GM18868 (cell line): ENCODE measurements around the gene PLAU.
A peak's percentile ranks its signal among the peaks of the same experiment; 100 is the strongest.
"Not testable (repeated sequence)": the region's sequence is repeated elsewhere in the genome, so short reads cannot be mapped to it uniquely, and the experiment has no call there.

ENCODE experiments used
- ATAC-seq: cut with Tn5 transposase; IDR thresholded peaks from one replicate; pipeline ENCODE4 v1.9.1; 2021; ENCODE audit warnings: mild to moderate bottlenecking, moderate library complexity; ENCODE audit not compliant: unreplicated experiment

The PLAU gene

GRCh38 chr10:73919481-73919880 lies 8.5 kb downstream of the PLAU start:
- not testable (repeated sequence) for ATAC-seq

GRCh38 chr10:73920089-73920488 lies 9.2 kb downstream of the PLAU start:
- peak; percentile 51 for ATAC-seq

GRCh38 chr10:73922007-73922863 lies 11.3 kb downstream of the PLAU start:
- no peak for ATAC-seq

DNA sequence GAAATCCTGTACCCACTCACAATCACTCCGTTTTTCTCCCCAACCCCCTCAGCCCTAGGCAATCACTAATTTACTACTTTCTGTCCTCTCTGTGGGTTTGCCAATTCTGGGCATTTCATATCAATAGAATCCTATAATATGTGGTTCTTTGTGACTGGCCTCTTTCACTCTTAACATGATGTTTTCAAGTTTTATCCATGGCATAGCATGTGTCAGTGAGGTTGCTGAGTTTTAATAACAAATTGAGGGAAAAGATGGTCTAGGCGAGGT lies 11.9 kb downstream of the PLAU start:
- no peak for ATAC-seq

GRCh38 chr10:73923935-73924598 lies 13.1 kb downstream of the PLAU start:
- no peak for ATAC-seq

GRCh38 chr10:73924935-73925334 lies 14.0 kb downstream of the PLAU start:
- ATAC-seq, result no peak

DNA sequence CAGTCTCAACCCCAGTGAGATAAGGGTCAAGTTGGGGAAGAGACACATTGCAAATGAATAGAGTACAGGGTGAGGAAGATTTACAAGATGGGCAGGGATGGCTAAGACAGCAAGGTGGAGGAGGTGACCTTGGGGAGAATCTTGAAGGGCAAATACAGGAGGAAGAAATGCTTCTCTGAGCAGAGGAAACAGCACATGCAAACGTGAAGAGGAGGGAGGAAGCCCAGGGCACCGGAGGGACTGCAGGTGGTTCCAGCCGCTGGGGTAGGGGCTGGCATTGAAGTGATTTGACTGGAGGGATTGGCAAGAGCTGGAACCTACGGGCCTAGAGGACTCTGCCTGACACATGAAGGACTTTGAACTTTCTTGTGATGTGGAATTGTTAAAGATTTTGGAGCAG lies 14.6 kb downstream of the PLAU start:
- ATAC-seq, result no peak

DNA sequence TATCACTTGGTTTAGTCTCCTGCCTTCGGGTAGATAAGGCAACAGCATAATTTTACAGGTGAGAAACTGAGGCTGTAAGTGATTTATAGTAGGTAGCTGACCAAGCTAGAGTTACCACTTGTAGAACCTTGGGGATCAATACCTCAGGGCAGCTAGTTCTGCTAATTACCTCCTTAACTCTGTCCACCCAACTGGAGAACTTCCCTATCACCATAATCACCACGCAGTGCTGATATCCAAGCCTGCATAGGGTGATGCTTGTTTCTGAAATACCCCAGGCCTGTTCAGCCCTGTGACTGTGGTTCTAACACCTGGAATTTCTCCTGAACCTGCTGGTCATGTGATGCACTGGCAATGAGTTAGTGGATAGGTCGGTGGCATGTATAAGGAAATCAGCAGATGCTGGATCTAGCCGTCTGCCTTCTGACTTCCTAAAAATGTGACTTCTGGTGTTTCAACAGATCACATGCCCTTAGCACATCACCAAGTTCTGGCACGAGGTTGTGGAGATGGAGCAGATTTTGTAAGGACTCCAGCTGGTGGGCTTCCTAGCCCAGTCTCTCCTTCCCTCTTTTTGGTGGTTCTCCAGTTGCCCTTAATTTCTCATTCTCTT lies 15.3 kb downstream of the PLAU start:
- ATAC-seq, result no peak

GRCh38 chr10:73930630-73931327 lies 19.8 kb downstream of the PLAU start:
- ATAC-seq, result not testable (repeated sequence)

DNA sequence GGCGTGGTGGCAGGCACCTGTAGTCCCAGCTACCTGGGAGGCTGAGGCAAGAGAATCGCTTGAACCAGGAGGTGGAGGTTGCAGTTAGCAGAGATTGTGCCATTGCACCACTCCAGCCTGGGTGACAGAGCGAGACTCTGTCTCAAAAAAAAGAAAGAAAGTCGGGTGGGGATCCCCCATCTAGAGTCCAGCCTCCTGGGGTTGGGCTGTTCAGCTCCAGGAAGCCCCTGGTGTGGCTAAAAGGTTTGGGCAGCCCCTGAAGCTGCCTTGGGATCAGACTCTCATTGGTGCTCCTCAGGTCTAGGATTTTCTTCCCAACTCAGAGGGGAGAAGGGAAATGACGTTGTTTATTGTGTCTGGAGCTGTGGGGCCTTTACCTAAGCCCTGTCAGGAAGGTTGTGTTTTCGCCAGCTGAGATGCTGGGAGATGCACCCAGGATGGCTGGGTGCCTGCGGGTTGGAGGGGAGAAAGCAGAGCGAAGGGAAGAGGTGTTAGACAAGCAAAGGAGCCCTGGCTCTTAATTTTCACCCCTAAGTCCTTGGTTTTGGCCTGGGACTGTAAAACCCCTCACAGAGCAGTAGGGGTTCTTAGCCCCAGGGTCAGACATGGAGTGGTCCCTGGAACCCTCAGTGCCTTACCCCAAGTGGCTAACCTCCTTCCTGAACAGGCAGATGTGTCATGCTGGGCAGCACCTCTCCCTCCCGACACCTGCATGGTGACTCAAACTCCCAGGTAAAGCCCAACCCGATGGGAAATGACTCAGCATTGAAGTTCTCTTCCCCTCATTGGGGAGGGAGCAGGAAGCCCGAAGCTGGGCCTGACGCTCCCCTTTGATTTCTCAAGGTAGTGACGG lies 21.1 kb downstream of the PLAU start:
- ATAC-seq, result peak; percentile 78

DNA sequence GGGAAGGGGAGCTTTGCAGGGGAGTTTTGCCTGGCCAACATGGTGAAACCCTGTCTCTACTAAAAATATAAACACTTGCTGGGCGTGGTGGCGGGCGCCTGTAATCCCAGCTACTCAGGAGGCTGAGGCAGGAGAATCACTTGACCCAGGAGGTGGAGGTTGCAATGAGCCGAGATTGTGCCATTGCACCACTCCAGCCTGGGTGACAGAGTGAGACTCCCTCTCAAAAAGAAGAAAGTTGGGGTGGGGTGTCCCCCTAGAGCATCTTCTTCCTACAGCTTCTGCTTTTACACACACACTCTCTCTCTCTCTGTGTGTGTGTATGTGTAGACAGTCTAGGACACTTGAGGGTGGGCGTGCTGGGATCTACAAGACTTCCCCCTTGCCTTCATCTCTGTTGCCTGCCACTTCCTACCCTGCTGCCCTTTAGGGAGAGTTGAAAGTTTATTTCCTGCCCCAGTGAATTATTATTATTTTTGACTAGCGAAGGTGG lies 21.7 kb downstream of the PLAU start:
- ATAC-seq, result peak; percentile 27

DNA sequence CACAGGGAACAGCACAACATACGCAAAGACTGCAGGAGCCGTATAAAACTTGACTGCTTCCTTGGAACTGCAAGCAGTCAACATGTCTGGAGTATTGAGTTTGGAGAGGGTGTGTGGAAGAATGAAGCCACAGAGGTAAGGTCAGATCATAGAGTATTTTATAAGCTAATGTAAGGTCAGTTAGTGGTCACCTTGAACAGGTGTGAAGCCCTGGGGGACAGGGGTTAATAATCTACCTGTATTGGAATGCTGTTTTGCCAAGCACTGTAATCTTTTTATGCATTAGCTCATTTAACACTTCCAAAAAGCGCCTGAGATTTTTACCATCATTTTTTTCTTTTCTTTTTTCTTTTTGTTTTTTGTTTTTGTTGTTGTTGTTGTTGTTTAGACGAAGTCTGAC lies 23.1 kb downstream of the PLAU start:
- ATAC-seq, result no peak

GRCh38 chr10:73935895-73936294 lies 25.0 kb downstream of the PLAU start:
- no peak for ATAC-seq

DNA sequence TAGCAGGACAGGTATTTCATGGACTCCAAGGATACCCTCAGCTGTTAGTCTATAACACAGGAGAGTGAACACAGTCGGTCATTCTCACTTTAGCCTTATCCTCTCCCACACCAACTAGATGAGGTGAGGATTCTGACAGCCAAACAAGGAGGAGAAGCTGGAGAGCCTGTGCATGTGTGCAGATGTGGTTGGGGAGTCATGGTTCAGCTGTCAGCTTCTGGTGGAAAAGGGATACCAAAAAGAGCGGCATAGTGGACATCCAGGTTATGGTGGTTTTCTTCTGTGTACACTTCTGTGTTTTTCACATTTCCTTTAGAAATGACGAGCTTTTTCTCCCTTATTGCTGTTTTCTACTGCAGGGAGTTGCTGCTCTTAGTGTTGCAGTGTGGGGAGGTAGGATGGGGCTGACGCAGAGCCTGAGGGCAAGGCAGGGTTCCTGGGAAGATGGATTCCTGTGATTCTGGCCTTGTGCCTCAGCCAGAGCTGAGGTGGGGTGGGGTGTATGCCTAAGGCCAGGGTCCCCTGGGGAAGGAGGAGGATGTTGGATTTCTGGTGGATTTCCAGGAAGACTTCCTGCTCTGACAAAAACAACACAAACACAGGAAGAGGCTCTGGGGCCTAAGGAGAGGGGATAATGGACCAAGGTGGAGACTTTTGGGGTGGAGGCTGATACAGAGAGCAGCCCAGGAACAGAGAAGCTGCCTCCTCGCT lies 26.6 kb downstream of the PLAU start:
- no peak for ATAC-seq

GRCh38 chr10:73940634-73941221 lies 29.8 kb downstream of the PLAU start:
- peak; percentile 79 for ATAC-seq

DNA sequence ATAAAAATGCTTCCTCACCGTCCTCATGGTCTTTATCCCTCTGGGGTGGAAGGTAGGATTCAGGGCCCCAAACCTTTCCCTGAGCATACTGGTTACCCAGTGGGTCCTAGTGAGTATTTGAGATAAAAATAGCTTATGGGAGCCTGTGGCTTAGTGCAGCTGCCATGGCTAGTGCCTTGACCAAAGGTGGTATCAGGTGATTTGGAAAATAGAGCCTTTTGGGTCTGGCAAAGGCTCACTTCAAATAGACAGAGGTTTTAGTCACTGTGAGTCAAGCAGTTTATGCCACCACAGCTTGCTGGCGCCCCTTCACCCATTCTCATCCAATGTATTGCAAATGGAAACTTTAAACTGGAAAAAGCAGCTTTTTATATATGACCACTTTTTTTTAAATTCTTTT lies 30.4 kb downstream of the PLAU start:
- ATAC-seq, result no peak

DNA sequence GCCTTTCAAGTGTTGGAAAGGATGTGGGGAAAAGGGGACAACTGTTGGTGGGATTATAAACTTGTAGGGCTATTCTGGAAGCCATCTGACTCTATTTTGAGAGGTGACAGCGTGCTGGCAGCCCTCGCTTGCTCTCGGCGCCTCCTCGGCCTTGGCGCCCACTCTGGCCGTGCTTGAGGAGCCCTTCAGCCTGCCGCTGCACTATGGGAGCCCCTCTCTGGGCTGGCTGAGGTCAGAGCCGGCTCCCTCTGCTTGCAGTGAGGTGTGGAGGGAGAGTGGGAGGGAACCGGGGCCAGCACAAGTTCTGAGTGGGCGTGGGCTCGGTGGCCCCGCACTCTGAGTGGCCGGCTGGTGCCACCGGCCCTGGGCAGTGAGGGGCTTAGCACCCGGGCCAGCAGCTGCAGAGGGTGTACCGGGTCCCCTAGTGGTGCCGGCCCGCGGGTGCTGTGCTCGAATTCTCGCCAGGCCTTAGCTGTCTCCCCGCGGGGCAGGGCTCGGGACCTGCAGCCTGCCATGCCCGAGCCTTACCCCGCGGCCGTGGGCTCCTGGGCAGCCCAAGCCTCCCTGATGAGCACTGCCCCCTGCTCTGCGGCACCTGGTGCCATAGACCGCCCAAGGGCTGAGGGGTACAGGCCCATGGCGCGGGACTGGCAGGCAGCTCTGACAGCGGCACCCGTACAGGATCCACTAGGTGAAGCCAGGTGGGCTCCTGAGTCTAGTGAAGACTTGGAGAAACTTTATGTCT lies 33.6 kb downstream of the PLAU start:
- ATAC-seq, result no peak

GRCh38 chr10:73946253-73947145 lies 35.6 kb downstream of the PLAU start:
- no peak for ATAC-seq
